SK-N-SH (cell line): ENCODE data around the gene KCNK4. TPM values are rescaled to one million over a fixed set of nuclear protein-coding genes. Genes with fewer than 3 reads are reported as not detected.

ENCODE experiments used
- CTCF ChIA-PET: fragments of 300-600, 350-600 bp; formaldehyde crosslinking; extraction: SDS; loops from one replicate; lab custom pipeline; 2021; lab: Yijun Ruan, JAX
- POLR2A ChIA-PET: fragments of 350-600 bp; sonication (Branson Sonifier 250); formaldehyde crosslinking; extraction: SDS; loops from one replicate; lab custom pipeline; 2020; ENCODE audit warnings: antibody characterized with exemption, inconsistent platforms; lab: Yijun Ruan, JAX
- DNase-seq: peaks from one replicate; pipeline ENCODE4 v3.0.0; 2012
- H2AFZ ChIP-seq: fragments of 200-600 bp; sonication (generic); 2 replicates; pipeline ENCODE4 v1.8.1; 2016; ENCODE audit warnings: antibody characterized with exemption, mild to moderate bottlenecking, low read depth
- H3F3A ChIP-seq: fragments of 200-600 bp; sonication (generic); replicated peaks from 2 replicates; pipeline ENCODE3; 2016; ENCODE audit warnings: antibody characterized with exemption, mild to moderate bottlenecking; ENCODE audit not compliant: insufficient read depth
- H3K27ac ChIP-seq, 2 experiments: fragments of 200-500 bp in 1 of 2; fragments of 200-600 bp in 1 of 2; sonication (Bioruptor generic) in 1 of 2; sonication (generic), shearing (Covaris generic) in 1 of 2; 2 replicates each; pipeline versions ENCODE4 v1.5.1 to v1.6.1; 2014 to 2016; ENCODE audit warnings: low read depth in 2 of 2, inconsistent platforms in 1 of 2, low read length in 1 of 2, mild to moderate bottlenecking in 1 of 2, mixed read lengths in 1 of 2
- H3K27me3 ChIP-seq: fragments of 200-600 bp; sonication (generic), shearing (Covaris generic); 2 replicates; pipeline ENCODE4 v1.6.1; 2016; ENCODE audit warnings: mixed run types; ENCODE audit not compliant: insufficient read depth
- H3K36me3 ChIP-seq, 2 experiments: fragments of 200-500 bp in 1 of 2; fragments of 200-600 bp in 1 of 2; sonication (Bioruptor generic) in 1 of 2; sonication (generic) in 1 of 2; replicated peaks in 1 of 2; 2 replicates each; pipeline versions ENCODE3 to v1.5.1; 2014 to 2016; ENCODE audit warnings: low read length in 1 of 2, mild to moderate bottlenecking in 1 of 2; ENCODE audit not compliant: insufficient read depth in 2 of 2, control insufficient read depth in 1 of 2
- H3K4me1 ChIP-seq, 2 experiments: fragments of 200-500 bp in 1 of 2; fragments of 200-600 bp in 1 of 2; sonication (Bioruptor generic) in 1 of 2; sonication (generic), shearing (Covaris generic) in 1 of 2; 2 replicates each; pipeline versions ENCODE4 v1.5.1 to v1.6.1; 2014 to 2016; ENCODE audit warnings: low read depth in 1 of 2, low read length in 1 of 2, mixed run types in 1 of 2; ENCODE audit not compliant: insufficient read depth in 2 of 2, control insufficient read depth in 1 of 2
- H3K4me2 ChIP-seq: fragments of 200-600 bp; sonication (generic), shearing (Covaris generic); 2 replicates; pipeline ENCODE4 v1.6.1; 2017; ENCODE audit warnings: mixed run types
- H3K4me3 ChIP-seq, 2 experiments: fragments of 200-500 bp in 1 of 2; fragments of 200-600 bp in 1 of 2; sonication (Bioruptor generic) in 1 of 2; sonication (generic), shearing (Covaris generic) in 1 of 2; 2 replicates each; pipeline versions ENCODE4 v1.5.1 to v1.8.1; 2014 to 2016; ENCODE audit warnings: low read depth in 2 of 2, inconsistent platforms in 1 of 2, low read length in 1 of 2, mild to moderate bottlenecking in 1 of 2, mixed read lengths in 1 of 2, moderate library complexity in 1 of 2
- H3K79me2 ChIP-seq: fragments of 200-600 bp; sonication (generic); 2 replicates; pipeline ENCODE4 v1.8.1; 2017; ENCODE audit warnings: mild to moderate bottlenecking; ENCODE audit not compliant: insufficient read depth
- H3K9ac ChIP-seq: fragments of 200-600 bp; sonication (generic); 2 replicates; pipeline ENCODE4 v1.6.1; 2017; ENCODE audit warnings: mixed run types
- H3K9me2 ChIP-seq: fragments of 200-600 bp; sonication (generic); 2 replicates; pipeline ENCODE4 v1.6.1; 2017; ENCODE audit warnings: mixed run types
- H3K9me3 ChIP-seq: fragments of 200-600 bp; sonication (generic); 2 replicates; pipeline ENCODE4 v1.6.1; 2017; ENCODE audit warnings: mixed run types, mild to moderate bottlenecking, moderate library complexity
- H4K20me1 ChIP-seq: fragments of 200-600 bp; sonication (generic); 2 replicates; pipeline ENCODE4 v1.6.1; 2017; ENCODE audit warnings: mild to moderate bottlenecking, mixed run types; ENCODE audit not compliant: insufficient read depth
- CTCF ChIP-seq: fragments of 200-600 bp; sonication (generic); IDR thresholded peaks from 2 replicates; pipeline ENCODE4 v1.6.1; 2017; ENCODE audit warnings: antibody characterized with exemption, mild to moderate bottlenecking, moderate library complexity
- FOSL2 ChIP-seq: IDR thresholded peaks from 2 replicates; pipeline ENCODE4 v1.4.0; 2012; ENCODE audit warnings: low read depth, mild to moderate bottlenecking, moderate library complexity, borderline replicate concordance
- JUND ChIP-seq: IDR thresholded peaks from 2 replicates; pipeline ENCODE4 v1.4.0; 2012
- MAX ChIP-seq: IDR thresholded peaks from 2 replicates; pipeline ENCODE4 v1.4.0; 2012; ENCODE audit warnings: low read depth
- RXRA ChIP-seq: IDR thresholded peaks from 2 replicates; pipeline ENCODE4 v1.4.0; 2012; ENCODE audit warnings: low read depth, mild to moderate bottlenecking, borderline replicate concordance
- TEAD4 ChIP-seq: IDR thresholded peaks from 2 replicates; pipeline ENCODE4 v1.4.0; 2012; ENCODE audit warnings: mild to moderate bottlenecking, borderline replicate concordance; ENCODE audit not compliant: insufficient read depth
- USF1 ChIP-seq: IDR thresholded peaks from 2 replicates; pipeline ENCODE4 v1.4.0; 2012; ENCODE audit warnings: low read depth, borderline replicate concordance
- USF2 ChIP-seq: fragments of 150-350 bp; IDR thresholded peaks from 2 replicates; pipeline ENCODE4 v1.6.1; 2017; ENCODE audit warnings: antibody characterized with exemption, low read length, low read depth, borderline replicate concordance
- WGBS: methylation state at CpG from one replicate; pipeline ENCODE4 v1.1.6; 2017; ENCODE audit warnings: low lambda C conversion rate; 5-methylcytosine and 5-hydroxymethylcytosine counted together
- polyA plus RNA-seq, 3 experiments: library from polyadenylated mRNA; depleted of rRNA; stranded (reverse); fragments of >200 nt; gene quantifications; 2 replicates each; pipeline ENCODE4 v1.2.3, GENCODE V29; 2012
- TF ChIP-seq, protein P1 (sequence below): fragments of 150-350 bp; IDR thresholded peaks from 2 replicates; pipeline ENCODE4 v1.6.1; 2016; ENCODE audit warnings: mild to moderate bottlenecking, low read depth, low read length

Gene KCNK4
- polyA plus RNA-seq, 1 of the 3 experiments (the other 2 are of a cell fraction): 0.16 TPM

DNA sequence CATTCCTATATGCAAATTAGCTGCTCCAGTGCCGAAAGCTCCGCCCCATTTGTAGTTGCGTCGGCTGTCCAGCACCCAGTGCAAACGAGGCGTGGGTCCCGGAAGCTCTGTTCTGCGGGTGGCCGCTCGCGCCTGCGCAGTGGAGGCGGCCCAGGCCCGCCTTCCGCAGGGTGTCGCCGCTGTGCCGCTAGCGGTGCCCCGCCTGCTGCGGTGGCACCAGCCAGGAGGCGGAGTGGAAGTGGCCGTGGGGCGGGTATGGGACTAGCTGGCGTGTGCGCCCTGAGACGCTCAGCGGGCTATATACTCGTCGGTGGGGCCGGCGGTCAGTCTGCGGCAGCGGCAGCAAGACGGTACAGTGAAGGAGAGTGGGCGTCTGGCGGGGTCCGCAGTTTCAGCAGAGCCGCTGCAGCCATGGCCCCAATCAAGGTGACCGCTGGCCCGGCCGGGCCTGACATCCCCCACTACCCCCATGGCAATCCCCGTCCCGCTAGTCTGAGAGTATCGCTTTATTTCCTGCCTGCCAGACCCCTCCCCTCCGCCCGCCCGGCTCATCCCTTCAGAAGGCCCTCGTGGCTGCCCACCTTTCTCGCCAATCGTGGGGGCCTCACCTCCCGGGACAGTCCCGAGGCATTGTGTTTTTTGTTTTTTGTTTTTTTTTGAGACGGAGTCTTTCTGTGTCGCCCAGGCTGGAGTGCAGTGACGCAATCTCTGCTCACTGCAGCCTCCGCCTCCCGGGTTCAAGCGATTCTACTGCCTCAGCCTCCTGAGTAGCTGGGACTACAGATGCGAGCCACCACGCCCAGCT lies 27.1 kb downstream of the KCNK4 start, which contains the start of gene PRDX5 (continued):
- TF ChIP-seq CTCF: peak; percentile 33; the same call in 1 of the 2 replicates
- no peak for TF ChIP-seq USF1
- TF ChIP-seq TEAD4: no peak
- TF ChIP-seq RXRA: no peak
- TF ChIP-seq, protein P1, sequence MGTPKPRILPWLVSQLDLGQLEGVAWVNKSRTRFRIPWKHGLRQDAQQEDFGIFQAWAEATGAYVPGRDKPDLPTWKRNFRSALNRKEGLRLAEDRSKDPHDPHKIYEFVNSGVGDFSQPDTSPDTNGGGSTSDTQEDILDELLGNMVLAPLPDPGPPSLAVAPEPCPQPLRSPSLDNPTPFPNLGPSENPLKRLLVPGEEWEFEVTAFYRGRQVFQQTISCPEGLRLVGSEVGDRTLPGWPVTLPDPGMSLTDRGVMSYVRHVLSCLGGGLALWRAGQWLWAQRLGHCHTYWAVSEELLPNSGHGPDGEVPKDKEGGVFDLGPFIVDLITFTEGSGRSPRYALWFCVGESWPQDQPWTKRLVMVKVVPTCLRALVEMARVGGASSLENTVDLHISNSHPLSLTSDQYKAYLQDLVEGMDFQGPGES: no peak
- TF ChIP-seq USF2: no peak
- TF ChIP-seq MAX: no peak
- TF ChIP-seq, all 33 proteins: peak for 12

DNA sequence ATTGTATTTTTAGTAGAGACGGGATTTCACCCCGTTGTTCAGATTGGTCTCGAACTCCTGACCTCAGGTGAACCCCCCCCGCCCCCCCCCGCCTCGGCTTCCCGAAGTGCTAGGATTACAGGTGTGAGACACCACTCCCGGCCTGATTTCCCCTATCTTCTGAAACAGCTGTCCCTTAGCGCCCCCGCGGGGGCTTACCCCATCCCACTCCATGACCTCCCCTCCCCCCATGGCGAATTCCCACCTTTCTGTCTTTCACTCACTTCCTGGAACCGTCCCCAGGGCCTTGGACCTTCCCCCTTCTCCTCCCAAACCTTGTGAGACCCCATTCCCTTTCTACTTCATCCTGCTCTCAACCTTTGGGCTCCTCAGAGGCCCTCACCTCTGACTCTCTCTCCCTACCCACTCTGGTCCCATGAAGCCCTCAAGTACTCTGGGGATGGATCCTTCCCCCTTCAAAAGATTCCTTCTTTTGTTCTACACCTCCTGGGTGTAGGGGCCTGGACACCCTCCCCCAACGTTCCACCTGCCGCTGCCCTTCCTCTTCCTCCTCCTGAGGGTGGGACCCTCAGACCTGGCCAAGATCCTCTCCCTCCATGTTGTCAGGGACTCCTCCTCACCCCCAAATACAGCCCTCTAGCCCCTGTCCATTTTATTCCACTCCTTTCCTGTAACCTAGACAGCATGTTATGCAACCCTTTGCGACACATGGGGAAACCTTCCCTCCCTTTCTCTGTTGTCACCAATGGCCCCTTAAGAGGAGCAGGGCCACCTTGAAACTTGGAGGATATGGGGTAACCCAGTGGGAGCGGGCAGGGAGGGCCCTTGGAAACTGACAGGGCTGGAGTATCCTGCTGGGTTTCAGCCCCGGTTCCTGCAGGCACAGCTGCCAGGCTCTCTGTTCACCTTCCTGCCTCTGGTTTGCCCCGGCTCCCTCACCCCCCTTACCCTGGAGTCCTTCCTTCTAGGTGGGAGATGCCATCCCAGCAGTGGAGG lies 28.0 kb downstream of the KCNK4 start:
- TF ChIP-seq JUND: no peak
- TF ChIP-seq FOSL2: no peak
- DNase-seq: no peak
- no peaks in the 10 kb centered on the region for H3K9me2 ChIP-seq
- H2AFZ ChIP-seq: peak overlapping the region; percentile 91; the same call in 1 of the 2 replicates
- H4K20me1 ChIP-seq: no peaks in the 10 kb centered on the region
- H3K27me3 ChIP-seq: no peaks in the 10 kb centered on the region
- no peaks in the 10 kb centered on the region for H3K9me3 ChIP-seq
- H3F3A ChIP-seq: peaks cover 6% of the 10 kb centered on the region
- H3K4me1 ChIP-seq: peaks cover 0 to 15% of the 10 kb centered on the region in 2 experiments; a peak in 2 of 4 replicates
- ChIA-PET POLR2A (interaction anchor here (0.7 to 2.3 kb wide), 5 partner anchors 15 to 93 kb away, joined by 3 to 18 read pairs (median 5); partner anchors contain the start of genes ESRRA, NUDT22 and TRPT1), CTCF (interaction anchor here (1.7 to 3.0 kb wide), 4 partner anchors 13 to 130 kb away, joined by 9 to 27 read pairs (median 10); partner anchors contain the start of gene ESRRA)
- H3K79me2 ChIP-seq: peaks cover 39% of the 10 kb centered on the region
- peak overlapping the region; percentile 97 to 100; a peak in 3 of 4 replicates for H3K27ac ChIP-seq
- peaks cover 0 to 30% of the 10 kb centered on the region in 2 experiments for H3K36me3 ChIP-seq
- 33% methylated on average over 17 of the region's 19 CpGs for WGBS
- peak overlapping the region; percentile 70 to 98 for H3K4me3 ChIP-seq
- H3K9ac ChIP-seq: peak overlapping the region; percentile 91
- H3K4me2 ChIP-seq: peak overlapping the region; percentile 88
